SU-DHL-6 (cell line): ENCODE results near the gene DGKB.

Source experiments
- EZH2phosphoT487 ChIP-seq: fragments of 200-600 bp; sonication (generic), shearing (Covaris generic); conservative IDR thresholded peaks from 2 replicates; pipeline ENCODE4 v1.6.1; 2018; ENCODE audit warnings: mild to moderate bottlenecking, antibody characterized with exemption, low read length, moderate library complexity, mixed read lengths
- TF ChIP-seq, protein P1 (sequence below): fragments of 200-600 bp; sonication (generic); IDR thresholded peaks from one replicate; pipeline ENCODE4 v1.5.1; 2017; ENCODE audit warnings: antibody characterized with exemption, mild to moderate bottlenecking, low read length, moderate library complexity; ENCODE audit not compliant: insufficient read depth, poor library complexity, severe bottlenecking

- TF ChIP-seq, protein P1, sequence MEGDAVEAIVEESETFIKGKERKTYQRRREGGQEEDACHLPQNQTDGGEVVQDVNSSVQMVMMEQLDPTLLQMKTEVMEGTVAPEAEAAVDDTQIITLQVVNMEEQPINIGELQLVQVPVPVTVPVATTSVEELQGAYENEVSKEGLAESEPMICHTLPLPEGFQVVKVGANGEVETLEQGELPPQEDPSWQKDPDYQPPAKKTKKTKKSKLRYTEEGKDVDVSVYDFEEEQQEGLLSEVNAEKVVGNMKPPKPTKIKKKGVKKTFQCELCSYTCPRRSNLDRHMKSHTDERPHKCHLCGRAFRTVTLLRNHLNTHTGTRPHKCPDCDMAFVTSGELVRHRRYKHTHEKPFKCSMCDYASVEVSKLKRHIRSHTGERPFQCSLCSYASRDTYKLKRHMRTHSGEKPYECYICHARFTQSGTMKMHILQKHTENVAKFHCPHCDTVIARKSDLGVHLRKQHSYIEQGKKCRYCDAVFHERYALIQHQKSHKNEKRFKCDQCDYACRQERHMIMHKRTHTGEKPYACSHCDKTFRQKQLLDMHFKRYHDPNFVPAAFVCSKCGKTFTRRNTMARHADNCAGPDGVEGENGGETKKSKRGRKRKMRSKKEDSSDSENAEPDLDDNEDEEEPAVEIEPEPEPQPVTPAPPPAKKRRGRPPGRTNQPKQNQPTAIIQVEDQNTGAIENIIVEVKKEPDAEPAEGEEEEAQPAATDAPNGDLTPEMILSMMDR, result no peak
- TF ChIP-seq EZH2phosphoT487, result no peak
These were observed 521.2 kb downstream of the DGKB start for GRCh38 chr7:14381306-14381705.
